ENCODE data around the gene EXOC3L2. TPM values are rescaled to one million over a fixed set of nuclear protein-coding genes. Genes with fewer than 3 reads are reported as not detected.

EXOC3L2 gene
- polyA plus RNA-seq, 1 experiment, result 0.04 TPM

DNA sequence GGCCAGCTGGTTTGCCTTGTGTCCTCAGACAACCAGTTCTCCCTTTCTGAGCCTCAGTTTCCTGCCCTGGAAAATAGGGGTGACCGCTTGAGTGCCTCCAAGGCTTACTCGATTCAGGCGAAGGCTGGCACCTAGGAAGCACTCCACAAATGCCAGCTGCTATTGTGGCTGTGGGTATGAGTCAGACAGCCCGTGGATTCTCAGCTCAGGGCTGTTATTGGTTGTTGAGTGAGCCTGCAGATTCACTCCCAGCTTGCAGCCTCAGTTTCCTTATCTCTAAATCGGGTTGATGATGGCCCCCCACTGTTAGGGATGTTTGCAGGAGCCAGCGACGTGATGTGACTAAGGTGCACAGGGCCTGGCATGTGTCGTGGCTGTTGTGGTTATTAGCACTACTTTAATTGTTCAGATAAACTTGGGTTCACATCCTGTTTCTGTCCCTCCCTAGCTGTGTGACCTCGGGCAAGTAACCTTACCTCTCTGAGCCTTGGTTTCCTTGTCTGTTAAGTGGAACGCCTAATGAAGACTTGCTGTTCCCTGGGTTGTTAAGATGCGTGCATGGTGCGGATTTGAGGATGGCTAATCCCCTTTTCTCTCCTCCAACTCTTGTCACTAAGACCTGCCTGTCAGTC lies 8.3 kb upstream of the EXOC3L2 start:
- Histone ChIP-seq H3K27me3 (ENCODE audit: control insufficient read depth, insufficient read depth, low read length) (no peaks in the 10 kb centered on the region), H3K4me3 (ENCODE audit: low read depth, low read length) (no peak overlapping the region), H3K36me3 (ENCODE audit: control insufficient read depth, insufficient read depth, low read length) (0 out of 2 replicates have a peak, but pooled peaks cover 2% of the 10 kb centered on the region)
- no peak for DNase-seq (ENCODE audit: low read depth)
- TF ChIP-seq, protein P1, sequence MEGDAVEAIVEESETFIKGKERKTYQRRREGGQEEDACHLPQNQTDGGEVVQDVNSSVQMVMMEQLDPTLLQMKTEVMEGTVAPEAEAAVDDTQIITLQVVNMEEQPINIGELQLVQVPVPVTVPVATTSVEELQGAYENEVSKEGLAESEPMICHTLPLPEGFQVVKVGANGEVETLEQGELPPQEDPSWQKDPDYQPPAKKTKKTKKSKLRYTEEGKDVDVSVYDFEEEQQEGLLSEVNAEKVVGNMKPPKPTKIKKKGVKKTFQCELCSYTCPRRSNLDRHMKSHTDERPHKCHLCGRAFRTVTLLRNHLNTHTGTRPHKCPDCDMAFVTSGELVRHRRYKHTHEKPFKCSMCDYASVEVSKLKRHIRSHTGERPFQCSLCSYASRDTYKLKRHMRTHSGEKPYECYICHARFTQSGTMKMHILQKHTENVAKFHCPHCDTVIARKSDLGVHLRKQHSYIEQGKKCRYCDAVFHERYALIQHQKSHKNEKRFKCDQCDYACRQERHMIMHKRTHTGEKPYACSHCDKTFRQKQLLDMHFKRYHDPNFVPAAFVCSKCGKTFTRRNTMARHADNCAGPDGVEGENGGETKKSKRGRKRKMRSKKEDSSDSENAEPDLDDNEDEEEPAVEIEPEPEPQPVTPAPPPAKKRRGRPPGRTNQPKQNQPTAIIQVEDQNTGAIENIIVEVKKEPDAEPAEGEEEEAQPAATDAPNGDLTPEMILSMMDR (IDR thresholded peaks at IDR 0.05; ENCODE audit: insufficient read depth, low read depth, low read length), result no peak
- CTCF ChIA-PET, result interaction anchor here (1.1 to 1.6 kb wide), 3 partner anchors 63 to 243 kb away, joined by 3 to 4 read pairs (median 3); no protein-coding TSS in a partner anchor
- POLR2A ChIA-PET, result no interaction called here

DNA sequence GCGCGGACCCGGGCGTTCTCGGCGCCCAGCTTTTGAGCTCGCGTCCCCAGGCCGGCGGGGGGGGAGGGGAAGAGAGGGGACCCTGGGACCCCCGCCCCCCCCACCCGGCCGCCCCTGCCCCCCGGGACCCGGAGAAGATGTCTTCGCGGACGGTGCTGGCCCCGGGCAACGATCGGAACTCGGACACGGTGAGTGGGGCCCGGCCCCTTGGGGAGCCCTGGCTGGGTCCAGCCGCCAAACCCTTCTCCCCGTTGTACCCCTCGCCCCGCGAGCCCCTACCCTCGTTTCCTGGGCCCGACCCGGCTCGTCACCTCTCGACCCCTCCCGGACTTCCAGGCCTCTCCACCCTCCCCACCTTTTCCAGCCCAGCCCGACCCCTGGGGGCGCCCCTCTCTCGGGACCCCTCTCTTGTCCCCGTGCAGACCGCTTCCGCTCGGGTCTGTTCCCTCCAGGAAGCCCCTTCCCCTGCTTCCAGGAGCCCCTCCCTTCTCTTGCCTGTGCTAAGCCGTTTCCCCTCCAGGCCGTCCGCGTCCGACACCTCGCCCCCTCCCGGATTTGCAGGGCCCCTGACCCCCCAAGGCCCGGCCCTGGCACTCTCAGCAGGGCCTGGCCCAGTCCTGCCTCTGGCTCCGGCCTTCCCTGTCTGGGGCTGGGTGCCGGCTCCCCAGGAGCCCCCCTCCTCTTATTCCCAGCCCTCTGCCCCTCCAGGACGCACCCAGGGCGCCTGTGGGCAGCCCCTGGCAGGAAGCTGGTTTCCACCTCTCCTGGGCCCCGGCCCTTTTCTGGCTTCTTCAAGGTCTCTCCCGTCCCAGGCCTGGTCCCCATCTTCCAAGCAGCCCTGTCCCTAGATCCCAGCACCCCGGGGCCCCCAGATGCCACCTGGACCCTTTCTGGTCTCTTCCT lies 6.5 kb upstream of the EXOC3L2 start:
- Histone ChIP-seq H3K4me3 (ENCODE audit: low read depth, low read length) (peak overlapping the region; percentile 84), H3K36me3 (ENCODE audit: control insufficient read depth, insufficient read depth, low read length) (0 out of 2 replicates have a peak, but pooled peaks cover 2% of the 10 kb centered on the region), H3K27me3 (ENCODE audit: control insufficient read depth, insufficient read depth, low read length) (no peaks in the 10 kb centered on the region)
- DNase-seq (ENCODE audit: low read depth), result no peak
- POLR2A ChIA-PET, result interaction anchor here (0.6 kb wide), 1 partner anchor 15 kb away, joined by 19 read pairs; no protein-coding TSS in a partner anchor
- TF ChIP-seq, protein P1 (IDR thresholded peaks at IDR 0.05; ENCODE audit: insufficient read depth, low read depth, low read length), result no peak
- CTCF ChIA-PET, result no interaction called here

DNA sequence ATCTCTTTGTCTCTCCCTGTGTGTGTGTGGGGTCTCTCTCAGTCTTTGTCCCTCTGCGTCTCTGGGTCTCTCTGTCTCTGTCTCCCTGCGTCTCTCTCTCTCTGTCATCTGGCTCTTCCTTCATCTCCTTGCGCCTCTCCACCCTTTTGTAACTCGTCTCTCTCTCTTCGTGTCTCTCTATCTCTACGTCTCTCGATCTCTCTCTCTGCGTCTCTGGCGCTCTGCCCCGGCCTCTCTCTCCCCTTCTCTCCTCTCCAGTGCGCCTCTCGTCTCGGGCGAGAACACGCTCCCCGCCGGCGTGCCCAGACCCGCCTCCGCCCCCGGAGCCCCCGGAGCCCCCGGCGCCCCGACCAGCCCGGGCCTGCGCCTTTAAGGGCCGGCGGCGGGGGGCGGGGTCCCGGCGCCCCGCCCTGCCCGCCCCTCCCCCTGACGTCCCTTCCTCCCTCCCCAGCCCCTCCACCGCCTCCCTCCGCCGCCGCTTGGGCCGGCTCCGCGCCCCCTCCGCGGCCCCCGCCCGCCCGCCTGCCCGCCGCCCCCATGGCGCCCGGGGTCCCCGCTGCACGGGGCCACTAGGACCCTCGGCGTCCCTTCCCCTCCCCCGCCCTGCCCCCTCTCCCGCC lies 5.7 kb upstream of the EXOC3L2 start, which contains the start of gene MARK4:
MARK4 (plus strand) TSS at position 440 of the 620 bp plus-strand sequence. CDS start 318 bp downstream, outside the sequence.
- DNase-seq (ENCODE audit: low read depth), result no peak
- Histone ChIP-seq H3K27me3 (ENCODE audit: control insufficient read depth, insufficient read depth, low read length) (no peaks in the 10 kb centered on the region), H3K4me3 (ENCODE audit: low read depth, low read length) (peak within 1 kb of the TSS; percentile 84), H3K36me3 (ENCODE audit: control insufficient read depth, insufficient read depth, low read length) (0 out of 2 replicates have a peak, but pooled peaks cover 2% of the 10 kb centered on the region)
- TF ChIP-seq, protein P1 (IDR thresholded peaks at IDR 0.05; ENCODE audit: insufficient read depth, low read depth, low read length), result no peak
- CTCF ChIA-PET, result no interaction called here
- POLR2A ChIA-PET, result interaction anchor here (0.6 kb wide), 1 partner anchor 14 kb away, joined by 19 read pairs; no protein-coding TSS in a partner anchor

DNA sequence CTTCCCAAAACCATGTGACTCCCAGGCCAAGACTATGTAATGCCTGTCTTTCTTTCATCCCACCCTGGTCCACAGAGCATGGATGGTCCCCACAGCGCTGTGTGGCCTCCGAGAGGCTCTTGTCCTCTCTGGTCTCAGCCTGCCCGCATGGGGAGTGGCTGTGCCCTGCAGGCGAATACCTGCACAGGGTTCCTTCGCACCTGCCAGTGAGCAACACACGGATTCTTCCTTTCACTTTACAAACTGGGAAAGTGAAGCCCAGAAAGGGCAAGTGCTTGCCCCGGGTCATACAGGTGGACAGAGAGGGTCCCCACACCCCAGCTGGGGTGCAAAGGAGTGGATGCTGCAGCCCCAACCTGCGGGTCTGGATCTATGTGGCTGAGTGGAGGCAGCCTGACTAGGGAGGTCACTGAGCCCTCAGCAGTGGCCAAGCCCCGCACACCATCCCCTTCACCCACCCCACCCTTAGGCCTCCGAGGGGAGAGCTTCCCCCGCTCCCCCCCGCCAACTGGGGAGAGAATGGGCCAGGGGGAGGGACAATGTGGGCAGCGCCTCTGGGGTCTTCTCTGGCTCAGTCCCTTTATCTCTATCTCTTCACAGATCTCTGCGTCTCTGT lies 5.1 kb upstream of the EXOC3L2 start:
- Histone ChIP-seq H3K36me3 (ENCODE audit: control insufficient read depth, insufficient read depth, low read length) (0 out of 2 replicates have a peak, but pooled peaks cover 2% of the 10 kb centered on the region), H3K4me3 (ENCODE audit: low read depth, low read length) (peak overlapping the region; percentile 84), H3K27me3 (ENCODE audit: control insufficient read depth, insufficient read depth, low read length) (no peaks in the 10 kb centered on the region)
- CTCF ChIA-PET, result interaction anchor here (0.9 to 2.3 kb wide), 6 partner anchors 11 to 73 kb away, joined by 3 to 15 read pairs (median 4); partner anchors contain the start of gene TRAPPC6A
- DNase-seq (ENCODE audit: low read depth), result no peak
- TF ChIP-seq, protein P1 (IDR thresholded peaks at IDR 0.05; ENCODE audit: insufficient read depth, low read depth, low read length), result no peak
- POLR2A ChIA-PET, result no interaction called here
